ENCODE data around the gene GSG1. TPM values are rescaled to one million over a fixed set of nuclear protein-coding genes. Genes with fewer than 3 reads are reported as not detected.

Gene GSG1
- not detected in 2 replicates for total RNA-seq
- polyA plus RNA-seq: not detected in 2 replicates
- polyA plus RNA-seq (2011; cell fraction: cytosol; rRNA removed): not detected in 2 replicates
- polyA plus RNA-seq (2011; cell fraction: nucleus; rRNA removed): not detected in 2 replicates
- 0.16 TPM in 1 of 2 replicates, not detected in the other for polyA plus RNA-seq (2012)
- not detected in 2 replicates for polyA minus RNA-seq
- polyA minus RNA-seq (2011; cell fraction: cytosol; rRNA and poly(A)+ RNA removed): not detected
- not detected in 2 replicates for polyA minus RNA-seq (2011; cell fraction: nucleus; rRNA and poly(A)+ RNA removed)
- Bru-seq, nascent RNA: percentile 27 among the genes with signal in this experiment
- percentile 12 among the genes with signal in this experiment for BruChase-seq, experiment 1, labeled RNA remaining after a 6-hour chase
- BruChase-seq, experiment 2, labeled RNA remaining after a 2-hour chase: percentile 10 among the genes with signal in this experiment
- long read RNA-seq, partial matches to known transcripts: 0 of 4 reads
- long read RNA-seq, other reads (novel, unspliced or antisense): 4 of 4 reads

- DNase-seq (ENCODE audit: low read depth, low spot score) (no peak), FAIRE-seq (no peak)
- Histone ChIP-seq H2AFZ (ENCODE audit: low read depth, low read length) (no peak within 1 kb of the TSS), H4K20me1 (replicated peaks; ENCODE audit: control insufficient read depth, extremely low read depth, insufficient read depth, low read length) (no peaks in the 10 kb centered on the region), H3K36me3 (ENCODE audit: control insufficient read depth in 2 of 2, extremely low read depth in 1 of 2, insufficient read depth in 2 of 2, low read length in 2 of 2) (no peaks in the 10 kb centered on the region), H3K27me3 (ENCODE audit: control insufficient read depth in 2 of 2, insufficient read depth in 2 of 2, low read length in 2 of 2) (no peaks in the 10 kb centered on the region), H3K4me3 (replicated peaks in 1 of 3; ENCODE audit: insufficient read depth in 1 of 3, low read depth in 1 of 3, low read length in 3 of 3) (no peak within 1 kb of the TSS), H3K9ac (replicated peaks; ENCODE audit: extremely low read depth, insufficient read depth, low read length) (no peak within 1 kb of the TSS), H3K4me2 (ENCODE audit: insufficient read depth, low read length) (no peak within 1 kb of the TSS), H3K79me2 (ENCODE audit: control insufficient read depth, insufficient read depth, low read length) (no peaks in the 10 kb centered on the region), H3K9me1 (replicated peaks; ENCODE audit: control insufficient read depth, extremely low read depth, insufficient read depth, low read length) (no peaks in the 10 kb centered on the region), H3K4me1 (ENCODE audit: control insufficient read depth, extremely low read depth, insufficient read depth, low read length) (peaks cover 33% of the 10 kb centered on the region), H3K27ac (ENCODE audit: insufficient read depth, low read depth, low read length) (peak within 1 kb of the TSS; percentile 100), H3K9me3 (replicated peaks; ENCODE audit: control insufficient read depth, insufficient read depth, low read length) (no peaks in the 10 kb centered on the region)
- dilution Hi-C loops (cut with MboI; ENCODE audit: extremely low pct_ligation_motif_present, low sequenced_read_pairs) (no loop called here), intact Hi-C loops (cut with micrococcal nuclease) (no loop called here)
- no TSS peak for BruUV-seq (replicated peaks)
- ChIA-PET CTCF (interaction anchor here (0.9 to 6.0 kb wide), 6 partner anchors 10 to 187 kb away, joined by 3 to 89 read pairs (median 4); no protein-coding TSS in a partner anchor), POLR2A (interaction anchor here (2.2 kb wide), 1 partner anchor 92 kb away, joined by 8 read pairs; the partner anchor contains the start of gene EMP1)
- no peak for TF ChIP-seq FOS (IDR thresholded peaks at IDR 0.05; ENCODE audit: borderline replicate concordance, insufficient read depth, low read length)
- no peak for TF ChIP-seq MYC (IDR thresholded peaks at IDR 0.05; ENCODE audit: low read depth, low read length)
- TF ChIP-seq POLR2A (IDR thresholded peaks at IDR 0.05; ENCODE audit: low read depth, low read length): no peak
- TF ChIP-seq JUN (IDR thresholded peaks at IDR 0.05; ENCODE audit: borderline replicate concordance, insufficient read depth, insufficient read length, low read depth): no peak
- no peak for TF ChIP-seq GATA2 (IDR thresholded peaks at IDR 0.05; ENCODE audit: insufficient read depth, insufficient read length, low read depth, low read length)
- no peak for TF ChIP-seq MAX (IDR thresholded peaks at IDR 0.05; ENCODE audit: insufficient read depth, insufficient read length)
- TF ChIP-seq POLR2AphosphoS5 (IDR thresholded peaks at IDR 0.05; ENCODE audit: insufficient read depth, low read depth, low read length): no peak
- no peak for TF ChIP-seq EZH2 (IDR thresholded peaks at IDR 0.05; ENCODE audit: borderline replicate concordance, low read depth, low read length, severe bottlenecking)
These were observed at the start of gene GSG1 for GRCh38 chr12:13103391-13104033. GSG1 (minus strand) TSS chr12:13103667; CDS start chr12:13103512, 155 bp downstream.

Measured in endothelial cell of umbilical vein (primary cell).